T47D (cell line): ENCODE results near the gene ATP8A2.
A peak's percentile ranks its signal among the peaks of the same experiment; 100 is the strongest.

Experiments
- DNase-seq, 2 experiments: peaks; one replicate each; pipeline versions ENCODE4 v3.0.0 to v3.0.0-alpha.2; 2011 to 2012; ENCODE audit warnings: low read depth in 1 of 2, low spot score in 1 of 2
- JUND ChIP-seq: IDR thresholded peaks from 2 replicates; pipeline ENCODE4 v1.6.1; 2012; ENCODE audit warnings: low read depth
- in situ Hi-C: cut with HindIII; loops from 2 replicates; pipeline ENCODE4 v1.10.0; 2016; ENCODE audit warnings: low sequenced_read_pairs, low pct_unique_long_range_greater_than_20kb

Gene ATP8A2

GRCh38 chr13:26074706-26075105 lies 702.9 kb downstream of the ATP8A2 start:
- peak in 1 of 2 experiments; percentile 47 for DNase-seq
- in situ Hi-C loops: no loop called here

More at GRCh38 chr13:26074706-26075105, 702.9 kb downstream of the ATP8A2 start:
- TF ChIP-seq JUND: no peak
